CD4-positive, alpha-beta T cell treated with Interleukin-1 beta for 1 hour (primary cell): ENCODE results near the gene YARS2.
A peak's percentile ranks its signal among the peaks of the same experiment; 100 is the strongest.

Source experiments
- DNase-seq, 2 donors: peaks; one replicate each; pipeline ENCODE4 v3.0.0-alpha.2; 2020 to 2022

Gene YARS2

GRCh38 chr12:32755654-32756475, at the start of gene YARS2:
TSS of gene YARS2 (minus strand) at chr12:32755897. CDS start at chr12:32755874, 23 bp downstream.
- peak; percentile 90 to 92 for DNase-seq

GRCh38 chr12:32804301-32804700, 48.6 kb upstream of the YARS2 start:
- no peak for DNase-seq

- no peak for DNase-seq
These were observed 45.7 kb upstream of the YARS2 start for GRCh38 chr12:32801269-32801980.

- DNase-seq, result no peak
These were observed 38.6 kb upstream of the YARS2 start for GRCh38 chr12:32794281-32794680.

GRCh38 chr12:32789916-32790315, 34.2 kb upstream of the YARS2 start:
- DNase-seq, result no peak

- DNase-seq, result no peak
These were observed 33.7 kb upstream of the YARS2 start for GRCh38 chr12:32789446-32789845.

- no peak for DNase-seq
These were observed 32.7 kb upstream of the YARS2 start for GRCh38 chr12:32788405-32788804.

GRCh38 chr12:32785557-32785956, 29.9 kb upstream of the YARS2 start:
- no peak for DNase-seq

GRCh38 chr12:32783029-32783428, 27.3 kb upstream of the YARS2 start:
- DNase-seq, result no peak

GRCh38 chr12:32780071-32780470, 24.4 kb upstream of the YARS2 start:
- DNase-seq, result no peak

- DNase-seq, result no peak
These were observed 22.0 kb upstream of the YARS2 start for GRCh38 chr12:32777691-32778175.

- DNase-seq, result no peak
These were observed 21.5 kb upstream of the YARS2 start for GRCh38 chr12:32777159-32777558.

GRCh38 chr12:32776258-32776657, 20.6 kb upstream of the YARS2 start:
- DNase-seq, result no peak

- DNase-seq, result no peak
These were observed 18.0 kb upstream of the YARS2 start for GRCh38 chr12:32773691-32774090.

- no peak for DNase-seq
These were observed 14.4 kb upstream of the YARS2 start for GRCh38 chr12:32770141-32770540.

- no peak for DNase-seq
These were observed 12.8 kb upstream of the YARS2 start for GRCh38 chr12:32768518-32768917.

- no peak for DNase-seq
These were observed 10.2 kb upstream of the YARS2 start for GRCh38 chr12:32765906-32766305.

- no peak for DNase-seq
These were observed 6.0 kb upstream of the YARS2 start for GRCh38 chr12:32761716-32762115.

- no peak for DNase-seq
These were observed 1.5 kb upstream of the YARS2 start for GRCh38 chr12:32757157-32757556.

- DNase-seq, result no peak
These were observed 874 bp upstream of the YARS2 start for GRCh38 chr12:32756476-32757066.

- peak; percentile 65 to 77 for DNase-seq
These were observed 545 bp downstream of the YARS2 start for GRCh38 chr12:32755051-32755653.

GRCh38 chr12:32754111-32754510, 1.6 kb downstream of the YARS2 start:
- DNase-seq, result no peak

- no peak for DNase-seq
These were observed 2.1 kb downstream of the YARS2 start for GRCh38 chr12:32753605-32754004.
